ENCODE results near the gene FAM187B.

DNA sequence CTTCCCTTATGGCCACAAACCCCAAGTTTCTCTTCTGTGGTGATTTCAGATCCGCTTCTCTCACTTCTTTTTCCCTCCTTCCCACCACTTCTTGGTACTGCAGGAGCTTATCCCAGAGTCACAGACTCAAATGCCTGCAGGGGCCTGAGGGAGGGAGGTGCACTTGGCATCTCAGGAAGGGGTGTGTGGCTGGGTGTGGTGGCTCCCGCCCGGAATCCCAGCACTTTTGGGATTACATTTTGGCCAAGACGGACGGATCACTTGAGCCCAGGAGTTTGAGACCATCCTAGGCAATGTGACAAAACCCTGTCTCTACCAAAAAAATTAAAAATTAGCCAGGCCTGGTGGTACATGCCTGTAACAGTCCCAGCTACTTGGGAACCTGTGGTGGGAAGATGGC is 45.8 kb upstream of the FAM187B start:
- TF ChIP-seq, protein P1, sequence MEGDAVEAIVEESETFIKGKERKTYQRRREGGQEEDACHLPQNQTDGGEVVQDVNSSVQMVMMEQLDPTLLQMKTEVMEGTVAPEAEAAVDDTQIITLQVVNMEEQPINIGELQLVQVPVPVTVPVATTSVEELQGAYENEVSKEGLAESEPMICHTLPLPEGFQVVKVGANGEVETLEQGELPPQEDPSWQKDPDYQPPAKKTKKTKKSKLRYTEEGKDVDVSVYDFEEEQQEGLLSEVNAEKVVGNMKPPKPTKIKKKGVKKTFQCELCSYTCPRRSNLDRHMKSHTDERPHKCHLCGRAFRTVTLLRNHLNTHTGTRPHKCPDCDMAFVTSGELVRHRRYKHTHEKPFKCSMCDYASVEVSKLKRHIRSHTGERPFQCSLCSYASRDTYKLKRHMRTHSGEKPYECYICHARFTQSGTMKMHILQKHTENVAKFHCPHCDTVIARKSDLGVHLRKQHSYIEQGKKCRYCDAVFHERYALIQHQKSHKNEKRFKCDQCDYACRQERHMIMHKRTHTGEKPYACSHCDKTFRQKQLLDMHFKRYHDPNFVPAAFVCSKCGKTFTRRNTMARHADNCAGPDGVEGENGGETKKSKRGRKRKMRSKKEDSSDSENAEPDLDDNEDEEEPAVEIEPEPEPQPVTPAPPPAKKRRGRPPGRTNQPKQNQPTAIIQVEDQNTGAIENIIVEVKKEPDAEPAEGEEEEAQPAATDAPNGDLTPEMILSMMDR (IDR thresholded peaks at IDR 0.05 in 8 of 11, conservative IDR thresholded peaks at IDR 0.05 in 3 of 11), result no peak
- TF ChIP-seq POLR2AphosphoS5 (IDR thresholded peaks at IDR 0.05) (no peak), POLR2A (IDR thresholded peaks at IDR 0.05) (no peak)

Measured in spleen (tissue), 7 donors.